EH (cell line): ENCODE data around the gene BEX4.
A peak's percentile ranks its signal among the peaks of the same experiment; 100 is the strongest.
"Not testable (repeated sequence)": the region's sequence is repeated elsewhere in the genome, so short reads cannot be mapped to it uniquely, and the experiment has no call there.

Experiments used
- DNase-seq: peaks from one replicate; pipeline ENCODE4 v3.0.0-alpha.2; 2015; ENCODE audit warnings: low read depth

BEX4 gene

GRCh38 chrX:103214870-103215424, at the start of gene BEX4:
Gene BEX4, plus strand, starts transcription at chrX:103215108. Its CDS starts 1,046 bp downstream, at chrX:103216154.
- peak; percentile 82 for DNase-seq

GRCh38 chrX:103170216-103170615, 44.7 kb upstream of the BEX4 start:
- peak; percentile 62 for DNase-seq

DNA sequence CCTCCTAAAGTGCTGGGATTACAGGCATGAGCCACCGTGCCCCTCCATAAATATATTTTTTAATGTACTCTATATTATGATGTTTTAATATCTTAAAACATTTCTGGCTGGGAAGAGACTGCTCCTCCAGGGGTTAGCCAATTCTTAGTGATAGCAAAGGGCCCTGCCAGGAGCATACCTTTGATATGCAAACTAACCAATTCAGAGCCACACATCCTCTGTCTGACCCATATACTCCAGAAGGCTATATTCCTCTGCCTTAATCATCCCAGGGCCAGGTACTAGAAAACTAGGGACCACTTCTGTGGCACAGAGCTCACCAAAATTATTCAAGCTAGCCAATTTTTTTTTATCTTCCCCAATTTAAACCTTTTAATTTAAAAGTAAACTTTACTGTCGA, 43.6 kb upstream of the BEX4 start:
- DNase-seq, result no peak

DNA sequence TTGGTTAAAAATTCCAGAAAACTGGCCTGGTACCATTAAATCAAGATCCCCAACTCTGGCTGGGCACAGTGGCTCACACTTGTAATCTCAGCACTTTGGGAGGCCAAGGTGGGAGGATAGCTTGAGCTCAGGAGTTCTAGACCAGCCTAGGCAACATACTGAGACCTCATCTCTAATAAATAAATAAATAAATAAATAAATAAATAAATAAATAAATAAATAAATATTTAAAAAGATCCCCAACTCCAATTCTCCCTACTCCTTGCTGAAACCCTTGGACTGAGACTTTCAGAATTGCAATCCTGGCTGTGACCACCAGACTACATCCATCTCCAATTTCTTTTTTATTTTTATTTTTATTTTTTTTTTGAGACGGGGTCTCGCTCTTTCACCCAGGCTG, 39.7 kb upstream of the BEX4 start:
- not testable (repeated sequence) for DNase-seq

GRCh38 chrX:103175944-103176753, 38.8 kb upstream of the BEX4 start:
- DNase-seq, result peak; percentile 51

DNA sequence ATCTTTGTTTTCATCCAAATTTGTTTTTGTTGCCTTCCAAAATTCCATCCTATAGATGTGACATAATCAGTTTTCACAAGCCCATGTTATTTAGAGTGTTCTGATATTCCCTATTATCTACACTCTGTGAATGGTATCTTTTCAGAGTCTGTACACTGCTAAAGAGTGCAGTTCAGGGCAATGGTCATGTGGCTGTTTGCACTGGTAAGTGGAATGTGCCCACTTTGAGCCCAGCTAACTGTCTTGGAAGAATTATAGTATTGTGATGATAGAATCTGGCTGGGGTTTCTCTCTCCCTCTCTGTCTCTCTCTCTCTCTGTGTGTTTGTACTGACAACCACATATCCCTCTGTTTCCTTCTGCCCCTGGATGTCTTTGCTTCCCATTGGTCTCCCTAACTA, 37.4 kb upstream of the BEX4 start:
- no peak for DNase-seq

- DNase-seq, result no peak
Observed at GRCh38 chrX:103183912-103184311, 31.0 kb upstream of the BEX4 start.

- no peak for DNase-seq
Observed at GRCh38 chrX:103187953-103188475, 26.9 kb upstream of the BEX4 start.

DNA sequence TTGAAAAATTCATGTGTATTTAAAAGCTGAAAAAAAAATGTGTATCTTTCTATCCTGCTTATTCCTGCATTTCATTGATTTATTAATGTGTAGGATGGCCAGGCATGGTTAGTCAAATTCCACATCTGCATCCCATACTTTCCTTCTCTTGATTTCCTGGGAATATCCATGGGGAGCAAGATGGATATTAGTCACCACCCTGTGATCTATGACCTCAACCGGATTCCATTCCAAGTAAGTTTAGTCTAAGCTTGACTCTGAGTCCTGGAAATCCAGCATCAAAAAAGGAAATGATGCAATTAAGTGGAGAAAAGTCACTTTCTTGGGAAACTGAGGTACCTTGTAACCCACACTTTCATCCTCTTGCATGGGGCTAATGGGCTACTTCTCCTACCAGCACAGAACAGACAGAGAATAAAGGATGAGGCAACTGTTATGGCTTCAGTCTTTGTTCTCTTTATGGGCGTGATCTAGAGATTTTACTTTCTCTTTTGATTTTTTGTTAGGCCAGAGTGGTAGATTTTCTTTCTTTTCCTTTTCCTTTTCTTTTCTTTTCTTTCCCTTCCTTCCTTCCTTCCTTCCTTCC, 17.1 kb upstream of the BEX4 start:
- peak; percentile 79 for DNase-seq

DNA sequence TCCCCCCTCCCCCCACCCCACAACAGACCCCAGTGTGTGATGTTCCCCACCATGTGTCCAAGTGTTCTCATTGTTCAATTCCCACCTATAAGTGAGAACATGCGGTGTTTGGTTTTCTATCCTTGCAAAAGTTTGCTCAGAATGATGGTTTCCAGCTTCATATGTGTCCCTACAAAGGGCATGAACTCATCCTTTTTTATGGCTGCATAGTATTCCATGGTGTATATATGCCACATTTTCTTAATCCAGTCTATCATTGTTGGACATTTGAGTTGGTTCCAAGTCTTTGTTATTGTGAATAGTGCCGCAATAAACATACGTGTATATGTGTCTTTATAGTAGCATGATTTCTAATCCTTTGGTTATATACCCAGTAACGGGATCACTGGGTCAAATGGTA, 16.2 kb upstream of the BEX4 start:
- not testable (repeated sequence) for DNase-seq

DNA sequence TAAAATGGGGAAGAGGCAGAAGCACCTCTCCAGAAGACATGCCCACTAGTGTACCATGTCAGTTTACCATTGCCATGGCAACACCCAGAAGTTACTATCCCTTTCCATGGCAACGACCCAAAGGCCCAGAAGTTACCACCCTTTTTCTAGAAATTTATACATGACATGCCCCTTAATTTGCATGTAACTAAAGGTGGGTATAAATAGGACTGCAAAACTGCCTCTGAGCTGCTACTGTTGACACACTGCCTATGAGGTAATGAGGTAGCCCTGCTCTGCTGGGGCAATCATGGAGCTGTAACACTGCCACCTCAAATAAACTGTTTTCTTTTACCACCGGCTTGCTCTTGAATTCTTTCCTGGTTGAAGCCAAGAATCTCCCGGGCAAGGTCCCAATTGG, 13.9 kb upstream of the BEX4 start:
- no peak for DNase-seq

DNA sequence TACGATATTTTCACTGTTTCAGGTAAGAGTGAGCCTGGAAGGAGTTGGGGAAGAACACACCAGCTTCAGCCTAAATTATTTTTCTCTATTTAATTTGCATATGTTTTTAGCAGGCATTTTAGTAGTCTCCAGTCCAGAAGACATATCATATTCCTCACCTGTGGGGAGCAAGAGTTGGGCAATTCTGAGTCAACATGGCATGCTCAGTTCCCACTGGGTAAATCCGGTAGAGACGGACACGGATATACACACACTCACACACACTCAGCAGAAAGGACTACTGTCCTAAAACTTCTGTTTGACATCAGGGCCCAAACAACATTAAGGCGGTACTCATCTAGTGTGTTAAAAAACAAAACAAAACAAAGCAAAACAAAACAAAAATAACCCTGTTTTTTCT, 4.9 kb upstream of the BEX4 start:
- DNase-seq, result no peak

DNA sequence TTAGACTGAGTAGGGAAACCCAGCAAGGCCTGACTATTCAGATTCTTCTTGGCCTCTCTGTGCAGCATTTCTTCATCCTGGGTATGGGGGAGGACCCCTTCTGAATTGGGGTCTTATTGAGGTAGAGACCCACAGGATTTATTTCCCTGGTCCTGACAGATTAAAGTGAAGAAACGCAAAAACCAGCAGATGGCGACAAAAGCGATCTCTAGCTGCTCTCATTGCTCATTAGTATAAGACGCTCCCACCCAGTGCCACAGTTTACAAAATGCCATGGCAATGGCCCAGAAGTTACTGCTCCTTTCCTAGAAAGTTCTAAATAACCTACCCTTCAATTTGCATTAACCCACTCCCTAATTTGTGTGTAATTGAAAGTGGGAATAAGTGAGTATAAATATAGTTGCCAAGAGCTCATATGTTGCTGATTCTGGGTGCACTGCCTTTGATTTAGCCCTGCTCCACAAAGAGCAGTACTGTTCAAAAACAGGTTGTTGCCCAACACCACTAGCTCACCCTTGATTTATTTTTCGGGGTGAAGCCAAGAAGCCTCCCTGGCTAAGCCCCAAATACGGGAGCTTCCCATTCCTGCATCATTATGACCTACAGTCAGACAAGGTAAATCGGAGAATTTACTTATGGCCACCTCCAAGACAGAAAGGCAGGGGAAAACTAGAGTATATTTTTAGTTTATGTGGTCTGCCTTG, 3.7 kb upstream of the BEX4 start:
- peak; percentile 57 for DNase-seq

DNA sequence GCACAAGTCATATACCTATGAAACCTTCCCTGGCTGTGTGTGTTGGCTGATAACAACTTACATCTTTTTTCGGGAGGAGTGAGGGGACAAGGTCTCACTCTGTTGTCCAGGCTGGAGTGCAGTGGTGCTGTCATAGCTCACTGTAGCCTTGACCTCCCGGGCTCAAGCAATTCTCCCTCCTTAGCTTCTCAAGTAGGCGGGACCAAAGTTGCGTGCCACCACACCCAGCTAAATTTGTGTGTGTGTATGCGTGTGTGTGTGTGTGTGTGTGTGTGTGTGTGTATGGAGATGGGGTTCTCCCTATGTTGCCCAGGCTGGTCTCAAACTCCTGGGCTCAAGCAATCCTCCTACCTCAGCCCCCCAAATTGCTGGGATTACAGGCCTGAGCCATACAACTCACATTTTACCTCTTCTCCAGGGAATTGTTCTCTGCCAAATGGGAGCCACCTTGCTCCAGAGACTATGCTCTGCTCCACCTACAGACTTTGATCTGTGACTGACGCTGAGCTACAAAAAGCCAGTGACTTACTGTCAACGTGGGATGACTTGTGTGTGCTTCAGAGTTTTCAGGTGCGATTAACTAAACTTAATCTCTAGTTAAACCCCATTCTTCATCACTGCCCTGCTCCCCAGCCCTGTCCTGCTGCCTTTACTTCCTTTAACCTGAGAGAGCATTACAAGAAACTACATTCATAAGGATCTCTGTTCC, 2.0 kb upstream of the BEX4 start:
- DNase-seq, result no peak

- DNase-seq, result peak; percentile 10
Observed at GRCh38 chrX:103215425-103215991, 600 bp downstream of the BEX4 start.

DNA sequence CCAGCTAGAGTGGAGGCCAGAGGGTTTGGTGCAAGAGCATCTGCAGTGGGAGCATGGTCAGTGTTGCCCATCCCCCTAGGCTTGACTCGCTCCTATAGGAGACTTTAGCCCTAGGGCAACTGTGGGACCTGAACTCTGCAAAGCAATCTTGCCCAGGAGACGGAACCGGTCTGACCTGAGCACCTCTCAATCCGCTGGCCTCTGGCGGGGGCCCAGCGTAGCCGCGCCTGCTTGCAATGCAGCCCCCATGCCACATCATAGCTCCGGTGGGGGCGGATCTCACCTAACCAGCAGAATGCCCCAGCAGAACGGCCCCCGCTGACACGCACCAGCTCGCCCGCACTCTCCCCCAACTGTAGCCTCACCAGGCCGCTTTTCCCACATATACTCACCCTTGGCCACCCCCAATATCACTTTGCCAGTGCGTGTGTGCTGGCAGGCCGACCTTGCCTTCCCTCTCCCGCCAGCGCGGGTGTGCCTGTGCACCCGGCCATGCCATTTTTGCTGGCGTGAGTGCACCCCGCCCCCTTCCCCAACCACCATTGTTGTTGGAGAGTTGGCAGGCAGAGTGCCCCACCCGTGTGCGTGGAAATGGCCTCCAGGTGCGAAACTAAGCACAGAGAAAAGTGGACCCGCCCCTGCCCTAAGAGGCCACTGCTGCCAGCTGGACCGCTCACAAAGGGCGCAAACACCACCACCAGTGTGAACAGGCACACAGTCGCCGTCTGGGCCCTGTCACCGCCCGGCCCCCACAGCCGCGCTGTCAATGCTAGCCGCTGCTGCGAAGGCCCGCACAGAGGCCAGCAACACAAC, 5.8 kb downstream of the BEX4 start:
- no peak for DNase-seq

DNA sequence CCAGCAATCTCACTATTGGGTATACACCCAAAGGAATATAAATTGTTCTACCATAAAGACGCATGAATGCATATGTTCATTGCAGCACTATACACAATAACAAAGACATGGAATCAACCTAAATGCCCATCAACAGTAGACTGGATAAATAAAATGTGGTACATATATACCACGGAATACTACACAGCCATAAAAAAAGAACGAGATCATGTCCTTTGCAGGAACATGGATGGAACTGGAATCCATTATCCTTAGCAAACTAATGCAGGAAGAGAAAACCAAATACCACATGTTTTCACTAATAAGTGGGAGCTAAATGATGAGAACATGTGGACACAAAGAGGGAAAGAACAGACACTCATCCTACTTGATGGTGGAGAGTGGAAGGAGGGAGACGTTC, 11.0 kb downstream of the BEX4 start:
- DNase-seq, result not testable (repeated sequence)

GRCh38 chrX:103233263-103233662, 18.4 kb downstream of the BEX4 start:
- DNase-seq, result no peak

DNA sequence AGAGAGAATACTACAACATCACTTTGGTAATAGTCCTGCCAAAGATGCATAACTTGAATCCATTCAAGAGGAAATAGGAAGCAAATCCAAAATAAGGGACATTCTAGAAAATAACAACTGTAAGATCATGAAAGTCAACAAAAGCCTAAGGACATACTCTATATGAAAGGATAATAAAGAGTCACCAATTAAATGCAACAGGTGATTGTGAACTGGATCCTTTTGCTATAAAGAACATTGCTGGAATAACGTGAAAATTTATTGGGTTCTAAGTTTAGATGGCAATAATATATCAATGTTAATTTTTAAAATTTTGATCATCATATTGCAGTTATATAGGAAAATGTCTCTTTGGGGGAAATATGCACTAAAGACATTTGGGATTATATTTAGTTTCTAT, 20.0 kb downstream of the BEX4 start:
- DNase-seq, result no peak

- DNase-seq, result not testable (repeated sequence)
Observed at GRCh38 chrX:103235608-103236007, 20.7 kb downstream of the BEX4 start.

GRCh38 chrX:103236296-103236695, 21.4 kb downstream of the BEX4 start:
- DNase-seq, result no peak
